Activated gamma-delta T cell treated with Interleukin-2 at 50 U/mL for 16 hours (primary cell): ENCODE results near the gene CDK18.

Experiments used
- DNase-seq: peaks from one replicate; pipeline ENCODE4 v3.0.0-alpha.2; 2020

The CDK18 gene

DNA sequence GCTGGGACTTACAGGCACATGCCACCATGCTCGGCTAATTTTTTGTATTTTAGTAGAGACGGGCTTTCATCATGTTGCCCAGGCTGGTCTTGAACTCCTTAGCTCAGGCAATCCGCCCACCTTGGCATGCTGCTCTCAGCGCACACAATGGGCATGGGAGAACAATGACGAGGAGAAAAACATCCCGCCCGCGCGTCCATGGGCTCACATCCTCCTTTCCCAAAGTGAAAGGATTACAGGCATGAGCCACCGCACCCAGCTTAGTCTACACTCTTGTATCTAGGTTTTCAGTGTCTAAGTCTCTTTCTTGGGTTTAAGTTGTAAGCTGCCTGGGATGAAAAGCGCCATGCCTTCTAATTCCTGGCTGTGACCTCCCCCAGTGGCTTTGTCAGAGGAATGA lies 37.9 kb downstream of the CDK18 start:
- no peak for DNase-seq

DNA sequence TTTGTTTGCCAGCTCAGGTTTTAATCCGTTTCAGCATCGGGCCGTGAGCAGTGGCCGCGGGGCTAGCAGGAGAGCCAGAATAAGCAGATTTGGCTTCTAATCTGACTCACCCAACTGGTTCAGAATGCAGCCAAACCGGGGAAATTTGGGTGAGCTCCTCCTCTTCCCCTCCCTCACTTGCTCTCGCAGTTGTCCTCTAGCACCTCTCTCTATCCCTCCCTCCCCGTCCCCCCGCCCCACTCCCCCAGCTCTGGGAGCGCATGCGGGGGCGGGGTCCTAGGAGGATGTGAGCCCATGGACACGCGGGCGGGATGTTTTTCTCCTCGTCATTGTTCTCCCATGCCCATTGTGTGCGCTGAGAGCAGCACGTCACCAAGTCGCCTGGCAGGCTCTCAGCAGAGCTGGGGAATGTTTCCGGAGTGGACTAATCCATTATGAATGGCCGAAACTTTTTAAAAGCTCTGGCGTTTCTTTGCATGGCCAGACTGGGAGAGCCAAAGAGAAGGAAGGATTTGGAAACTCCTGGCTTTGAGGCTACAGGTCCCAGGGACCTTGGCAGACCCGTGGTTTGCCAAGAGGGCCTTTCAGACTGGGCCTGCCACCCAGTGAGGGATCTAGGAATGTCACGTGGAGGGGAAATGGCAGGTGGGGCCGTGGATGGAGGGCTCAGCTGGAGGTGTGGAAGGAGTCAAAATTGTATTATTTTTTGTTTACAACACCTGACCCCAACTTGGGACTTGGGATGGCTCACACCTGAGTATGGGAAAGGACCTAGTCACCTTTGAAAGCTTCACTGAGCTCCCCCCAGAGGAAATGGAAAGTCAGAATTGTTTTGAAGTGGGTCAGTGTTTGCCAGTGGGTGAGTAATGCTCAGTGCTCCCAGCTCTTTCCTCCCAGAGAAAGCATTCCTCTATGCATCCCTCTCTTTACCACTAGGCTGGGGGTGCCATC lies 39.2 kb downstream of the CDK18 start:
- DNase-seq, result no peak

- DNase-seq, result no peak
Measured at GRCh38 chr1:205545001-205545919, 40.8 kb downstream of the CDK18 start.

DNA sequence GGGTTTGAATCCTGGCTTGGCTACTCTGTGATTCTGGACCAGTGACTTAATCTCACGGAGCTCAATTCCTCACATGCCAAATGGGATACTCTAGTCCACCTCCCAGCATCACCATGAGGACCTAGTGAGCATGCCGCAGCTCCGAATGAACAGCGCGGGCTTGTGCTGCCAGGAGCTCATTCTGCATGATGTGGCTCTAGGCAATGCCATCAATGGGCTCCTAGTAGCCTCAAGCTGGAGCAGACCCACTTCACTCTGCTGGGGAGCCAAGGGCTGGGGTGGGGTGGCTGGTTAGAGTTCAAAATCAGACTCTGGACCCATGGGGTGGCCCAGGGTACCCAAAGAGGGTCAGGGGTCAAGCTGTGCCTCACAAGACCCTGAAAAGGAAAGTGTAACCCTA lies 41.5 kb downstream of the CDK18 start:
- no peak for DNase-seq

GRCh38 chr1:205546541-205546940 lies 42.1 kb downstream of the CDK18 start:
- DNase-seq, result no peak

- no peak for DNase-seq
Measured at GRCh38 chr1:205547936-205548827, 43.7 kb downstream of the CDK18 start.

DNA sequence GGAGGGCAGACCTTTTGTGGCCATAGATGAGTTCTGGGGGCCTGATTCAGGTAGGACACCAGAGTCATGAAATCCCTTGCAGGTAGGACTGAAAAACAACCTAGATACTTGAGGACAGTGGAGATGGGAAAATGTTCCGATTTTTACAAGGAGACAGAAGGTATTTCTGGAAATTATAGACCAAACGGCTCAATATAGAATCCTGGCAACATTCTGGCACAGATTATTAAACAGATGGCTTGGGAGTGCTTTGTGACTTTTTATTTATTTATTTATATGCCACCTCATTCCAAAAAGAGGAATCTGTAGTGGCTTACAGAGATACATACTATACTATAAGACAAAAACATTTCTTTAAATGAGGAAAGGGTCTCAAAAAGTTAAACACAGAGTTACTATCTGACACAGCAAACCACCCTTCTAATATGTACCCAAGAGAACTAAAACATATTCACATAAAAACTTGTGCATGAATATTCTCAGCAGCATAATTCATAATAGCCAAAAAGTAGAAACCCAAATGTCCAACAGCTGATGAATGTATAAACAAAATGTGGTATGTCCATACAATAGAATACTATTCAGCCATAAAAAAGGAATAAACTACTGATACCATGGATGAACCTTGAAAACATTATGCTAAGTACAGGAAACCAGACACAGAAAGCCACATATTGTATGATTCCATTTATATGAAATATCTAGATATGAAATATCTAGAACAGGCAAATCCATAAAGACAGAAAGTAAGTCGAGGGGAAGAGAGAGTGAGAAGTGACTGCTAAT lies 49.8 kb downstream of the CDK18 start:
- no peak for DNase-seq

DNA sequence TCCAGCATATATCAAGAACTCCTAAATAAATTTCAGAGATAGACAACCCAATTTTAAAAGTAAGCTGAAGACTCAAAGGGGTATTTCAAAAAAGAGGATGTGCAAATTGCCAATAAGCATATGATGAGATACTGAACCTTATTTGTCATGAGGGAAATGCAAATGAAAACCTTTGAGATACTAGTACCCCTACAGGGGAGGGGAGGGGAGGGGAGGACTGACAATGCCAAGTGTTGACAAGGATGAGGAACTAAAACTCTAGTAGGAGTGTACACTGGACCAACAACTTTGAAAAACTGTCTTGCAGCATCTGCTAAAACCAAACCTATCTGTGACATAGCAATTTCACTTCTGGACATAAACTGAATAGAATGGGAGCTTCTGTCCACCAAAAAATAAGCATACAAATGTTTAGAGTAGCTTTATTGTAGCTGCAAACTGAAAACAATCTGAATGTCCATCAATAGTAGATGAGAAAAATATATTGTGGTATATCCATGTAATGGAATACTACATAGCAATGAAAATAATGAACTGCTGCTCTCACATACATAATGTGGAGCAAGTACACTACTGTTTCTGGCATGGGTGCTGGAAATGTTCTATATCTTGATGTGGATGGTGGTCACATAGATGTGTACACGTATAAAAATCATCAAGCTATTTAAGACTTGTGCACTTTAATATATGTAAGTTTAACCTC lies 57.2 kb downstream of the CDK18 start:
- DNase-seq, result no peak

DNA sequence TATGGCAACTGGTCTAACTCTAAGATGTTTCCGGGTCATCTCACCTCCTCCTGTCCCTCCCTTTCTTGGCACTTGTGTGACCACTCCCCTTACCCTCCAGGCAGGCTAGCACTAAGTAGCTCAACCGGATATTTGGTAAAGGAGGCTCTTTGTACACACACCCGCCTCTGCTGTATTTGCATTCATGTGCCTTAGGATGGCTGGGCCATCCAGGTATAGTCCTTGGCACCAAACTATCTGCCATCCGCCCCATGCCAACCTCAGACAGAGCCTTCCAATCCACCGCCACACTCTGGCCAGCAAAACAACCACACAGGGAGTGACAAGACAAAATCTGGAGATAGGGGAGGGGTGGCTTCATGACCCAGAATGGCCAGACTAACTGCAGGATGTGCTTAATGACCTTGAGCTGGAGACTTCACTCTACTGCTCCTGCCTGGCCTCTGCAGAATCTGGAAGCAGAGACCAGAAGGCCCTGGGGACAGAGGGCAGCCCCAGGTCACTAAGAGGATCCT lies 59.5 kb downstream of the CDK18 start:
- no peak for DNase-seq

DNA sequence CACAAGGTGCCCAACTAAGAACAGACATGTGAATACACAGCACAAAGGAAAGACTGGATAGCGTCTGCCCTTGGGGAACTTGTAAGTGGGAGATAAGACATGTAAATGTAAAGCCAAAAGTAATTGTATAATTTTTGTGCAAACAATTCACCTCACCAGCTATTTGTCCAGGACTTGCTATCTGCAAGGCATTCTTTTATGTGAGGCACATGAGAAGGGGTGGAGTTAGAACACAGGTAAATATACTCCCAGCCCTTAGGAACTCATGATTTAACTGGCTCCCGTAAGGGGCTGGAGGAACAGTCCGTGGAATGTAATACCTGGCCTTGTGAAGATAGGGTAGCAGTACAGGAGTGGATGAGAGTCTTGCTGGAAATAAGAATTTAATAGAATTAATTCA lies 61.3 kb downstream of the CDK18 start:
- no peak for DNase-seq

- no peak for DNase-seq
Measured at GRCh38 chr1:205567716-205568115, 63.2 kb downstream of the CDK18 start.

DNA sequence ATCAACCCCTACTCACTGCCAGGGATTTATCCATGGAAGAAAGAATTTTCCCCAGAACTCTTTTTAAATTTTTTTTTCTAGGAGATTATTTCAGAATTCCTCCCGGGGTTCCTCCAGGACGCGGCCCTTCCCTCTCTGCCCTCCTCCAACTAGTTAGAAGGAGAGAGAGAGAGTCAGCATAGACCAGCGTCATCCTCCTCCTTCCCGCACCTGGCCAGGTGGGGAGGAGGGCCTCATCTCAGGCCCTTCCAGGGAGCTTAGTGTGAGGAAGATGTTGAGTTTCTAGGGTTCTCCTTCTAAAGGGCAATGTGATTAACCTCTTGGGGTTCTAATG lies 63.6 kb downstream of the CDK18 start:
- no peak for DNase-seq

GRCh38 chr1:205568469-205569361 lies 64.2 kb downstream of the CDK18 start:
- DNase-seq, result no peak

- no peak for DNase-seq
Measured at GRCh38 chr1:205569411-205570172, 65.1 kb downstream of the CDK18 start.

DNA sequence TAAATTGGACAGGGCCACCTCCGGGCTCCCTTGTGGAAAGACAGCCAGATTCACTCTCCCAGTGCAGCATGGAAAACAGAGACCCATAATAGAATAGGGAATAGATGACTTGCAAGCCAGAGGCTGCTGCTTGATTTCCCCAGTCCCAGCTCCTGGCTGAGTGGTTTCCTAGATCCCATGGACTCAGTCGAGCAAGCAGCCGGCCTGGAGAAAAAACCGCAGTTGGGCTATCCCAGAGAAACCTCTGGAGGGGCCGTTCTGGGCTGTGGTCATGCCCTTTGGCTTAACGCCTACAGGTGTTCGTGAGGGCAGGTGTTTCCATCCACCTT lies 65.7 kb downstream of the CDK18 start:
- DNase-seq, result no peak

DNA sequence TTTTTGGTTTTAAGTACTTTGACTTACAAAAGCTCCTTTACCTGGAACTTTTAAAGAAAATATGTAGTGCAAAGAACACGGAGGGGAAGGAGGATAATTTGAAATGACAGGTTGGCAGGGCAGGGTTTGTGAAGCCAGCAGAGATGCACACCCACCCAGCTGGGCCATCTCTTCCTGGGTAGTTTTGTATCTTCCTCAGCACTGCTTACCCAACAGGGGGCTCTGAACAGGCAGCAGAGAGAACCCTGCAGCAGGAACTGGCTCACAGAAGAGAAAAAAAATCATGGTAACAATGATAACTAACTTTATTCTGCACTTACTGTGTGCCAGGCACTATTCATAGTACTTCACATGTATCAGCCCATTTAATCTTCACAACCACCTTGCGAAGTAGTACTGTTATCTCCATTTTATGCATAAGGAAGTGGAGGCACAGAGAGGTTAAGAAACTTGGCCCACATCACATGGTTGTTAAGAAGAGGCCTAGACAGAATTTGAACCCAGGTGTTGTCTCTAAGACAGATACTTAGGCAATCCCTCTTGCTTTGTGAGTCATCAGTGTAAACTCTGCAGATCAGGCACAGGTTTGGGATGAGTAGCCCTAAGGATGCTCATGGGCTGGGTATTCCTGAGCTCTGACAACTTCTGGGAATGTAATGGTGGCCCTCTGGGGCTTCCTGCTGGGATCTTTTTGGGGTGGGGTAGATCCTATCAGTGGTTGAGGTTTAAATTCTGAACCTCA lies 66.5 kb downstream of the CDK18 start:
- DNase-seq, result no peak

GRCh38 chr1:205571747-205572146 lies 67.3 kb downstream of the CDK18 start:
- DNase-seq, result no peak

- DNase-seq, result no peak
Measured at GRCh38 chr1:205572421-205572820, 68.0 kb downstream of the CDK18 start.
